Hepatocyte (in vitro differentiated cells): ENCODE measurements around the gene NOC2L. TPM values are rescaled to one million over a fixed set of nuclear protein-coding genes. Genes with fewer than 3 reads are reported as not detected.
"Not testable (repeated sequence)": the region's sequence is repeated elsewhere in the genome, so short reads cannot be mapped to it uniquely, and the experiment has no call there.

Experiments
- DNase-seq: peaks from one replicate; pipeline ENCODE4 v3.0.0-alpha.2; 2016; ENCODE audit warnings: low spot score
- H2AFZ ChIP-seq: fragments of 200-600 bp; sonication (generic); 2 replicates; pipeline ENCODE4 v1.6.0; 2016; ENCODE audit warnings: antibody characterized with exemption, mild to moderate bottlenecking
- H3K27ac ChIP-seq: fragments of 200-600 bp; sonication (generic); 2 replicates; pipeline ENCODE4 v1.5.1; 2016; ENCODE audit warnings: mild to moderate bottlenecking
- H3K27me3 ChIP-seq: fragments of 200-600 bp; sonication (generic); 2 replicates; pipeline ENCODE4 v1.6.1; 2016
- H3K36me3 ChIP-seq: fragments of 200-600 bp; sonication (generic); replicated peaks from 2 replicates; pipeline ENCODE4 v1.5.1; 2016; ENCODE audit warnings: low read depth; ENCODE audit not compliant: insufficient read depth
- H3K4me1 ChIP-seq: fragments of 200-600 bp; sonication (generic); 2 replicates; pipeline ENCODE4 v1.5.1; 2016; ENCODE audit warnings: mild to moderate bottlenecking, moderate library complexity; ENCODE audit not compliant: insufficient read depth
- H3K4me2 ChIP-seq: fragments of 200-600 bp; sonication (generic); 2 replicates; pipeline ENCODE4 v1.6.0; 2016
- H3K4me3 ChIP-seq: fragments of 200-600 bp; sonication (generic); 2 replicates; pipeline ENCODE4 v1.5.1; 2016; ENCODE audit warnings: mild to moderate bottlenecking
- H3K79me2 ChIP-seq: fragments of 200-600 bp; sonication (generic); 2 replicates; pipeline ENCODE4 v1.6.0; 2017; ENCODE audit warnings: mild to moderate bottlenecking
- H3K9me2 ChIP-seq: fragments of 200-600 bp; sonication (generic); replicated peaks from 2 replicates; pipeline ENCODE4 v1.6.0; 2017; ENCODE audit warnings: mild to moderate bottlenecking; ENCODE audit not compliant: insufficient read depth
- H3K9me3 ChIP-seq: fragments of 200-600 bp; sonication (generic); 2 replicates; pipeline ENCODE4 v1.5.1; 2016; ENCODE audit warnings: low read depth, mild to moderate bottlenecking
- H4K20me1 ChIP-seq: fragments of 200-600 bp; sonication (generic); 2 replicates; pipeline ENCODE4 v1.6.0; 2016; ENCODE audit warnings: mild to moderate bottlenecking; ENCODE audit not compliant: insufficient read depth, poor library complexity, severe bottlenecking
- EZH2 ChIP-seq: fragments of 200-600 bp; sonication (generic); IDR thresholded peaks from 2 replicates; pipeline ENCODE4 v1.6.1; 2016; ENCODE audit warnings: antibody characterized with exemption, mild to moderate bottlenecking, borderline replicate concordance
- EZH2phosphoT487 ChIP-seq: fragments of 200-600 bp; sonication (generic); IDR thresholded peaks from one replicate; pipeline ENCODE4 v1.6.1; 2018; ENCODE audit warnings: antibody characterized with exemption, mild to moderate bottlenecking, low read depth, moderate library complexity; ENCODE audit not compliant: unreplicated experiment, severe bottlenecking
- WGBS: methylation state at CpG from one replicate; pipeline ENCODE4 v1.1.6; 2016; ENCODE audit warnings: low lambda C conversion rate; ENCODE audit errors: missing lambda C conversion rate; 5-methylcytosine and 5-hydroxymethylcytosine counted together
- polyA plus RNA-seq: library from polyadenylated mRNA; unstranded; fragments of >200 nt; fragmentation: Nextera tagmentation; extraction: Ambion mirVana; gene quantifications from 2 replicates; pipeline ENCODE4 v1.2.1, GENCODE V29; 2016
- total RNA-seq: library from RNA; depleted of rRNA; stranded (reverse); fragments of >200 nt; gene quantifications from 2 replicates; pipeline ENCODE4 v1.2.3, GENCODE V29; 2014
- TF ChIP-seq, protein P1 (sequence below): fragments of 200-600 bp; sonication (generic); IDR thresholded peaks from 2 replicates; pipeline ENCODE4 v1.5.1; 2016; ENCODE audit warnings: antibody characterized with exemption, mild to moderate bottlenecking; ENCODE audit not compliant: poor library complexity

NOC2L gene
- total and polyA plus RNA-seq, 2 experiments from 2014 or later = 44.3 to 66.6 TPM

- Histone ChIP-seq H3K27me3 (peaks cover 21% of the 10 kb centered on the region), H3K4me2 (no peak overlapping the region), H3K4me1 (peaks cover 3% of the 10 kb centered on the region), H3K9me2 (no peaks in the 10 kb centered on the region), H3K9me3 (no peaks in the 10 kb centered on the region), H3K79me2 (no peaks in the 10 kb centered on the region), H2AFZ (no peak overlapping the region), H3K27ac (no peak overlapping the region), H4K20me1 (no peaks in the 10 kb centered on the region), H3K36me3 (no peaks in the 10 kb centered on the region), H3K4me3 (no peak overlapping the region)
- DNase-seq = peak; percentile 8
- WGBS = 82% methylated on average over 15 of the region's 15 CpGs
- no peak for TF ChIP-seq EZH2phosphoT487
- no peak for TF ChIP-seq EZH2
- TF ChIP-seq, protein P1, sequence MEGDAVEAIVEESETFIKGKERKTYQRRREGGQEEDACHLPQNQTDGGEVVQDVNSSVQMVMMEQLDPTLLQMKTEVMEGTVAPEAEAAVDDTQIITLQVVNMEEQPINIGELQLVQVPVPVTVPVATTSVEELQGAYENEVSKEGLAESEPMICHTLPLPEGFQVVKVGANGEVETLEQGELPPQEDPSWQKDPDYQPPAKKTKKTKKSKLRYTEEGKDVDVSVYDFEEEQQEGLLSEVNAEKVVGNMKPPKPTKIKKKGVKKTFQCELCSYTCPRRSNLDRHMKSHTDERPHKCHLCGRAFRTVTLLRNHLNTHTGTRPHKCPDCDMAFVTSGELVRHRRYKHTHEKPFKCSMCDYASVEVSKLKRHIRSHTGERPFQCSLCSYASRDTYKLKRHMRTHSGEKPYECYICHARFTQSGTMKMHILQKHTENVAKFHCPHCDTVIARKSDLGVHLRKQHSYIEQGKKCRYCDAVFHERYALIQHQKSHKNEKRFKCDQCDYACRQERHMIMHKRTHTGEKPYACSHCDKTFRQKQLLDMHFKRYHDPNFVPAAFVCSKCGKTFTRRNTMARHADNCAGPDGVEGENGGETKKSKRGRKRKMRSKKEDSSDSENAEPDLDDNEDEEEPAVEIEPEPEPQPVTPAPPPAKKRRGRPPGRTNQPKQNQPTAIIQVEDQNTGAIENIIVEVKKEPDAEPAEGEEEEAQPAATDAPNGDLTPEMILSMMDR = no peak
Observed at GRCh38 chr1:993379-993995, 34.4 kb upstream of the NOC2L start.

DNA sequence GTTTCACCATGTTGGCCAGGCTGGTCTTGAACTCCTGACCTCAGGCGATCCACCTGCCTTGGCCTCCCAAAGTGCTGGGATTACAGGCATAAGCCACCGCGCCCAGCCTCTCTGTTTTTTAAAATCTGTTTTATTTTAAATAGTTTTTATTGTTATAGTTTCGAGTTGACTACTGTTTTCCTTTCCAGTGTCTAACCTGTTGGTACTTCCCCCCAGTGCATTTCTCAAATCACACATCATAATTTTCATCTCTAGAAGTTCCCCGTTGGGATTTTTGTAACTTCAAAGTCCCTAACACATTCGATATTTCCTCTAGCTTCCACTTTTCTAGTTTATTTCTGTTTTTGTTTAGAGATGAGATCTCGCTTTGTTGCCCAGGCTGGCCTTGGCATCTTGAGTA lies 33.3 kb upstream of the NOC2L start:
- Histone ChIP-seq H2AFZ (no peak overlapping the region), H4K20me1 (no peaks in the 10 kb centered on the region), H3K4me1 (no peaks in the 10 kb centered on the region), H3K27me3 (peaks cover 10% of the 10 kb centered on the region), H3K4me2 (no peak overlapping the region), H3K4me3 (no peak overlapping the region), H3K27ac (no peak overlapping the region), H3K36me3 (no peaks in the 10 kb centered on the region), H3K9me2 (no peaks in the 10 kb centered on the region), H3K79me2 (no peaks in the 10 kb centered on the region), H3K9me3 (no peaks in the 10 kb centered on the region)
- DNase-seq = no peak
- WGBS = 91% methylated on average over 7 of the region's 7 CpGs
- no peak for TF ChIP-seq EZH2
- no peak for TF ChIP-seq EZH2phosphoT487
- TF ChIP-seq, protein P1 = no peak

DNA sequence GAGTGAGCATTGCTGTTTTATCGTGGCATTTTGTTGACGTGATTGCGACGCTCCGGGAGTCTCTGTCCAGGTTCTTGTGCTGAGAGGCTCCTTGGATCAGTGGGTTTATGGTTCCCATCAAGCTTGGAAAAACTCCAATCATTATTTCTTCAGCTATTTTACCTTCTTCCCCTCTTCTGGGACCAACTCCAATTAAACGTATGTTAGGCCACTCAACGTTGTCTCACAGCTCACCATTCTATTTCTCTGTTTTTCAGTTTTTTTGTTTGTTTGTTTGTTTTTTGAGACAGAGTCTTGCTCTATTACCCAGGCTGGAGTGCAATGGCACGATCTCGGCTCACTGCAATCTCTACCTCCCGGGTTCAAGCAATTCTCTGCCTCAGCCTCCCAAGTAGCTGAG lies 32.8 kb upstream of the NOC2L start:
- H4K20me1 ChIP-seq = no peaks in the 10 kb centered on the region
- H3K4me2 ChIP-seq = no peak overlapping the region
- H3K9me2 ChIP-seq = no peaks in the 10 kb centered on the region
- TF ChIP-seq, protein P1 = no peak
- TF ChIP-seq EZH2 (no peak), EZH2phosphoT487 (no peak)
- no peak for DNase-seq
- H3K4me3 ChIP-seq = no peak overlapping the region
- peaks cover 6% of the 10 kb centered on the region for H3K27me3 ChIP-seq
- 97% methylated on average over 10 of the region's 10 CpGs for WGBS
- H3K36me3 ChIP-seq = no peaks in the 10 kb centered on the region
- no peak overlapping the region for H3K27ac ChIP-seq
- no peak overlapping the region for H2AFZ ChIP-seq
- no peaks in the 10 kb centered on the region for H3K4me1 ChIP-seq
- no peaks in the 10 kb centered on the region for H3K9me3 ChIP-seq
- H3K79me2 ChIP-seq = no peaks in the 10 kb centered on the region

GRCh38 chr1:991275-991674 lies 32.2 kb upstream of the NOC2L start:
- not testable (repeated sequence) for H3K27ac ChIP-seq, H2AFZ ChIP-seq, DNase-seq, H3K79me2 ChIP-seq, H4K20me1 ChIP-seq, H3K9me2 ChIP-seq, H3K4me1 ChIP-seq, H3K4me2 ChIP-seq, H3K9me3 ChIP-seq, H3K36me3 ChIP-seq, H3K4me3 ChIP-seq, H3K27me3 ChIP-seq
- 90% methylated on average over 6 of the region's 6 CpGs for WGBS

- H3K79me2 ChIP-seq, H3K4me3 ChIP-seq, DNase-seq, H3K9me2 ChIP-seq, H4K20me1 ChIP-seq, H3K9me3 ChIP-seq, H3K36me3 ChIP-seq, H3K4me2 ChIP-seq, H3K27ac ChIP-seq, H3K4me1 ChIP-seq, H2AFZ ChIP-seq, H3K27me3 ChIP-seq: not testable (repeated sequence)
- 83% methylated on average over 5 of the region's 5 CpGs for WGBS
Observed at GRCh38 chr1:988061-988460, 29.0 kb upstream of the NOC2L start.
